SK-N-SH treated with all-trans-retinoic acid at 6 μM for 48 hours (cell line): Measurements from ENCODE around the gene HMGCS2.

Experiments used
- BACH2 ChIP-seq: fragments of 250-450 bp; sonication (Bioruptor Pico); IDR thresholded peaks from 2 replicates; pipeline ENCODE4 v1.9.0; 2021; ENCODE audit warnings: mild to moderate bottlenecking, borderline replicate concordance
- ESRRG ChIP-seq: fragments of 250-450 bp; sonication (Bioruptor Pico); IDR thresholded peaks from 2 replicates; pipeline ENCODE4 v1.6.1; 2021; ENCODE audit warnings: mild to moderate bottlenecking
- GLIS3 ChIP-seq: fragments of 250-450 bp; sonication (Bioruptor Pico); IDR thresholded peaks from 2 replicates; pipeline ENCODE4 v1.5.0; 2020; ENCODE audit warnings: mild to moderate bottlenecking, moderate library complexity
- ISL1 ChIP-seq: fragments of 250-450 bp; sonication (Bioruptor Pico); IDR thresholded peaks from 2 replicates; pipeline ENCODE4 v2.1.2; 2022; ENCODE audit warnings: mild to moderate bottlenecking, moderate library complexity
- OSR1 ChIP-seq: fragments of 250-450 bp; sonication (Bioruptor Pico); IDR thresholded peaks from 2 replicates; pipeline ENCODE4 v1.8.0; 2022; ENCODE audit warnings: moderate library complexity, mild to moderate bottlenecking, inconsistent platforms
- PATZ1 ChIP-seq: fragments of 250-450 bp; sonication (Bioruptor Pico); IDR thresholded peaks from 2 replicates; pipeline ENCODE4 v1.8.0; 2020; ENCODE audit warnings: mild to moderate bottlenecking, moderate library complexity, borderline replicate concordance
- POU6F1 ChIP-seq: fragments of 250-450 bp; sonication (Bioruptor Pico); IDR thresholded peaks from 2 replicates; pipeline ENCODE4 v1.8.0; 2021; ENCODE audit warnings: low read depth, mild to moderate bottlenecking, moderate library complexity, borderline replicate concordance
- RARB ChIP-seq: fragments of 250-450 bp; sonication (Bioruptor Pico); IDR thresholded peaks from 2 replicates; pipeline ENCODE4 v1.8.0; 2021; ENCODE audit warnings: mild to moderate bottlenecking, moderate library complexity
- SNAI2 ChIP-seq: fragments of 250-450 bp; sonication (Bioruptor Pico); IDR thresholded peaks from 2 replicates; pipeline ENCODE4 v1.5.0; 2020; ENCODE audit warnings: mild to moderate bottlenecking, moderate library complexity
- ZFP30 ChIP-seq: fragments of 450-650 bp; formaldehyde crosslinking; IDR thresholded peaks from 2 replicates; pipeline ENCODE4 v1.5.0; 2022; ENCODE audit warnings: mild to moderate bottlenecking, moderate library complexity
- ZNF8 ChIP-seq: fragments of 450-650 bp; formaldehyde crosslinking; IDR thresholded peaks from 2 replicates; pipeline ENCODE4 v1.5.0; 2020; ENCODE audit warnings: mild to moderate bottlenecking, moderate library complexity

GRCh38 chr1:119790451-119791198, 21.9 kb upstream of the HMGCS2 start:
- no peak for TF ChIP-seq RARB (CRISPR knock-in tag)
- no peak for TF ChIP-seq GLIS3 (CRISPR knock-in tag)
- TF ChIP-seq ISL1 = no peak
- no peak for TF ChIP-seq PATZ1 (CRISPR knock-in tag)
- no peak for TF ChIP-seq POU6F1 (CRISPR knock-in tag)
- no peak for TF ChIP-seq ZFP30 (CRISPR knock-in tag)
- no peak for TF ChIP-seq ZNF8 (CRISPR knock-in tag)
- no peak for TF ChIP-seq OSR1 (CRISPR knock-in tag)
- no peak for TF ChIP-seq BACH2 (CRISPR knock-in tag)
- no peak for TF ChIP-seq ESRRG
- no peak for TF ChIP-seq SNAI2 (CRISPR knock-in tag)
